NCI-H146 treated with DMSO at 0.1 percent for 48 hours (cell line): ENCODE results near the gene NR4A1.
A peak's percentile ranks its signal among the peaks of the same experiment; 100 is the strongest.
"Not testable (repeated sequence)": the region's sequence is repeated elsewhere in the genome, so short reads cannot be mapped to it uniquely, and the experiment has no call there.

Source experiments
- DNase-seq: peaks from one replicate; lab custom pipeline; 2025; ENCODE audit not compliant: unreplicated experiment; lab: John Stamatoyannopoulos, UW

Gene NR4A1

GRCh38 chr12:52091869-52092268 lies 40.6 kb downstream of the NR4A1 start:
- DNase-seq: peak; percentile 19

GRCh38 chr12:52093346-52093745 lies 42.1 kb downstream of the NR4A1 start:
- DNase-seq: no peak

- no peak for DNase-seq
Observed at GRCh38 chr12:52096332-52097044, 45.2 kb downstream of the NR4A1 start.

GRCh38 chr12:52097045-52097666 lies 45.9 kb downstream of the NR4A1 start:
- DNase-seq: no peak

GRCh38 chr12:52104431-52105089 lies 53.3 kb downstream of the NR4A1 start:
- not testable (repeated sequence) for DNase-seq
